COLO668 (cell line): ENCODE measurements around the gene MOCOS.
"Not testable (repeated sequence)": the region's sequence is repeated elsewhere in the genome, so short reads cannot be mapped to it uniquely, and the experiment has no call there.

Experiments
- DNase-seq: peaks from one replicate; lab custom pipeline; 2025; ENCODE audit not compliant: unreplicated experiment; lab: John Stamatoyannopoulos, UW

Gene MOCOS

DNA sequence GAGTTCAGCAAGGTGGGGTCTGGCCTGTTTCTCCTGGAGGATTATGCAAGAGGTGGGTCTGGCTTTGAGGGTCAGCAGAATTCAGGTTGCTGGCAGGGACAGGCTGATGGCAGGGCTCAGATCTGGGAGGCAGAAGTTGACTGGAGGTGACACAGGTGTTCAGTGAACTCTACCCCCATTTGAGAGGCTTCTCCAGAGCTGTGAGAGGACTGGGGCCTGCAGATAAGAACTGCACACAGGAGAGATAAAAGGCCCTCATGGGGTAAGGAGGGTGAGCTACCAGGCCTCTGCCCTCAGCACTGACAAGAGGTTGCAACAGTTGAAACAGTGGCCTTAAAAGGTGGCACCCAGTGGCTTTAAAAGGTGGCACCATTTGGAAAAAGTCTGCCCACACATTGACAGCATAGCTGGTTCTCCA lies 13.1 kb downstream of the MOCOS start:
- no peak for DNase-seq

DNA sequence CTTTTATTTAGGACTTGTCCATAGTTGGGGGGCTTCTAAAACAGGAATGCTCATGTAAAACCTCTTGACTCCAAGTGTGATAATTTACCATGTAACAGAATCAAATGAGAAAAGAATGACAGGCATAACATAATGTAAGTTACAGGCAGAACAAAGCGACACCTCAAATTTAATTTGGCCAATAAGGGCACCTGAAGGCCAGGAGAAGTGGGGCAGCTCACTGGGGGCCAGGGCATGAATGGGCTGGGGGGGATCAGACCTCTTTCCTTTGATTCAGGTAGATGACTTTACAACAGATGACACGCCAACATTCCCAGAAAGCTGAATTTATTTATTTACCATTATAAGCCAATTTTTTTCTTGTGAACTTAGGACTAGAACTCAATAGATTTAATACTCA lies 14.5 kb downstream of the MOCOS start:
- no peak for DNase-seq

DNA sequence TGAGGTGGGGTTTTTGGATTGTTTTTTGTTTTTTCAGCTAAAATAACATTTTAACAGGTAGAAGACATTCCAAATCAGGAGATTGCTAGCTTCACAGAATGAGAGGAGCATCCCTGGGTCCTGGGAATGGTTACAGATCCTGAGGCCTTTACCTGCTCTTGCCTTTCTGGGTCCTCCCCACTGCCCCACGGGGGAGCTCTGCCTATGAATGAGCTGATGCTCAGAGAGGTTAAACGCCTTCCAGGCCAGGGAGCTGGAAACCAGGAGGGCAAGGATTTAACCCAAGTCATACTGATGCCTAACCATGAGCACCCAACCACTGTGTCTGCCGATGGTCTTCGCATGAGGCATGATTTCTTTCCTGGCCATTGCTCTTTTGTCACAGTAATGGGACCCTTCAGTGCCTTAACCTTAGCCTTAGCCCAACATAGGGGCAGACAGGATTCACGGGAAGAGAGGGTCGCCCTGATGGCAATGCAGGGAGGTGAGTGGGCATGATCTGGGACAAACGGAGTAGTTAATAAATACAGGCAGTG lies 16.1 kb downstream of the MOCOS start:
- DNase-seq, result no peak

DNA sequence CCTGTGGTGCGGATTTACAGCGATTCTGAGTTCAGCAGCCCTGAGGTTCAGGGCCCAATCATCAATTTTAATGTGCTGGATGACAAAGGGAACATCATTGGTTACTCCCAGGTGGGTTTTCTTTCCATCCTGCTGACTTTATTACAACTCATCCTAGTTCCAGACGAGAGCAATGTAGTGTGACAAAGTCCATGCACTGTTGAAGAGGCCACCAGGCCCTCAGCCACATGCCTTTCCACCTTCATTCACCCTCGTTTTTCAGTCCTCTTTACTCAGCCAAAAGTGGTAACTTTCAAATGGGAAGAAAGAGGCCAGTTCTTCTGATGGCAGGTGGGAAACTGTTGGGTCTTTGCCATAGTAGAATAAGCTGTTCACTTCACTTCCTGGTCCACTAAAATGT lies 17.9 kb downstream of the MOCOS start:
- no peak for DNase-seq

DNA sequence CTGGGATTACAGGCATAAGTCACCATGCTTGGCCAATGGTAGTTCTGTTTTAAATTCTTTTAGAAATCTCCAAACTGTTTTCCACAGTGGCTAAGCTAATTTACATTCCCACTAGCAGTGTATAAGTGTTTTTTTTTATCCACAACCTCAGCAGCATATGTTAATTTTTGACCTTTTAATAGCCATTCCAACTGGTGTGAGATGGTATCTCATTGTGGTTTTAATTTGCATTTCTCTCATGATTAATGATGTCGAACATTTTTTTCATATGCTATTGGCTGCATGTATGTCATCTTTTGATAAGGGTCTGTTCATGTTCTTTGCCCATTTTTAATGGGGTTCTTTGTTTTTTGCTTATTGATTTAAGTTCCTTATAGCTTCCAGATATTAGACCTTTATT lies 20.0 kb downstream of the MOCOS start:
- DNase-seq, result no peak

DNA sequence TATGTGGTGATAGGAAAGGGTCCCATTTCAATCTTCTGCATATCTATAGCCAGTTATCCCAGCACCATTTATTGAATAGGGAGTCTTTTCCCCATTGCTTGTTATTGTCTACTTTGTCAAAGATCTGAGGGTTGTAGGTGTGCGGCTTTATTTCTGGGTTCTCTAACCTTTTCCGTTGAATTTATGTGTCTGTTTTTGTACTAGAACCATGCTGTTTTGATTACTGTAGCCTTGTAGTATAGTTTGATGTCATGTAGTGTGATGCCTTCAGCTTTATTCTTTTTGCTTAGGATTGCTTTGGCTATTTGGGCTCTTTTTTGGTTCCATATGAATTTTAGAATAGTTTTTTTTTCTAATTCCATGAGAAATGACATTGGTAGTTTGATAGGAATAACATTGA lies 20.7 kb downstream of the MOCOS start:
- not testable (repeated sequence) for DNase-seq

DNA sequence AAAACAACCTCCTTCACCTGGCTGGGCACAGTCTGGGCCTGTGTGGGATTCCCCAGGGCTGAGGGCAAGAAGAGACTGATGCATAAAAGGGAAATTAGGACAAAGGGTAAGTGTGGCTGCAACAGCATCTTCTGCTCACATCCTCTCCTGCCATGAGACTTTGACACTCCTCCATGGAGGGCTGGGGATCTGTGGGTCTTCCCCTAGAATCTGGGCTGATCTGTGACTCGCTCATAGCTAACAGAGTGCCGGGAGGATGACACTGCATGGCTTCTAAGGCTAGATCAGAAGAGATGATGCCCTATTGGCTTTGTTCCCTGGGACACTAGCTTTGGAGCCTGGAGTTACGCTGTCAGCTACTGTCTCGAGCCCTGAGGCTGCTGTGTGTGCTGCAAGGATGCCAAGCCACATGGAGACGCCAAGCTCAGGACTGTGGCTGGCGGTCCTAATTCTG lies 24.3 kb downstream of the MOCOS start:
- DNase-seq, result no peak

DNA sequence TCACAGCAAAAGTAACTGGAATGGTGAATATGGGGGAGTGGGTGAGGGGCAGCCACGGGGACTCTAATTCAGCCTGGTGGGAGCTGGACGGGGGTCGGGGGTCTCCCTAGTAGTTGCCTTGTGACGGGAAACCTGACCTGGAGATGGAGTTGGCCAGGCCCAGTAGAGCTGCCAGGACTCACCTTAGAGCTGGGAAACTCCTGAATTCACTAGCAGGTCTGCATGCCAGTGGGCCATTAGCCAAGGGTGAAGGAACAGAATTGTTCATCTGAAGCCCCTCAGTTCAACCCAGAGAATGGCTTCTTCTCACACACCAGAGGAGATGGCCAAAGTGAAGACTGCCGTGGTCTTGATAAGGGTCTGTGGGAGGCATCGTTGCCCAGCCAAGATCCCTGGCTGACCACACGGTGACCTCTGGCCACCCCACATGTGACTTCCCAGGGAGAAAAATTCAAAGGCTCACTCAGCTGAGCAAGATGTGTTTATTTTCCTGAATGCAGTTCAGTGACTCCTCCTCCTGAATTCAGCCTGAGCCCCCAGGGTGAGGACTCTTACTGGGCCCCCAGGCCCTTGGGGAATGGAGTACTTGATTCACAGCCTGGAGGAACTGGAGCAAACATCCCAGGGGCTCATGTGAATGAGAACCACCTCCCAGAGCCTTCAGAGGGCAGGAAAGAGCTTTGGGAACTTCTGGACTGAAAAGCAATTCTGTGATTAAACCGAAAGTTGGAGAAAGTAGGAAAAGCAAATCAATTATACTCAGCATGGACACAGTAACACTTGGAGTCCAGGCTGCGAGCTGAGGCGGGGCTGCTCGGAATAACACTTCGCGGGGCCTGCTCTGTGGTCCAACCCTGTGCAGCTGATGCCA lies 25.2 kb downstream of the MOCOS start:
- no peak for DNase-seq

DNA sequence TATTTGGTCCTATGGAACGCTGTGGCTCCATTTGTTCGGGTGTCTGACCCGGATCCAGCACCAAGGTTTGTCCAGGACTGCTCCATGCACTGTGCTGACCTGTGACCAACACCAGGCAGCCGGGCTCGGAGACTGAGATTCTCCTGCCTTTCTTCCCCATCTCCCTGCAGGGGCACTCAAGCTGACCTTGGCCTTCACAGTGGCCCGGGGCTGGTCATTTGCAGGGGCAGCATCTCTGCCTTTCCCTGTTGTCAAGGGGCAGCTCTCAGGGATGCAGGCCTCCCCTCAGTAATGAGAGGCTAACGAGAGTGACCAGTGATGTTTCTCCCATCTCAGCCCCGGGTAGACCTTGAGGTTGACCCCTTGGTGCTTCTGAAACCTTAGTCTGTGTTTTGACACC lies 27.5 kb downstream of the MOCOS start:
- no peak for DNase-seq

DNA sequence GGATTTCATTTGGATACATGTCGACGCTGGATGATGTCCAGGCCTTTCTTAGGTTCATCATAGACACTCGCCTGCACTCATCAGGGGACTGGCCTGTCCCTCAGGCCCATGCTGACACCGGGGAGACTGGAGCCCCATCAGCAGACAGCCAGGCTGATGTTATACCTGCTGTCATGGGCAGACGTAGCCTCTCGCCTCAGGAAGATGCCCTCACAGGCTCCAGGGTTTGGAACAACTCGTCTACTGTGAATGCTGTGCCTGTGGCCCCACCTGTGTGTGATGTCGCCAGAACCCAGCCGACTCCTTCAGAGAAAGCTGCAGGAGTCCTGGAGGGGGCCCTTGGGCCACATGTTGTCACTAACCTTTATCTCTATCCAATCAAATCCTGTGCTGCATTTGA lies 28.3 kb downstream of the MOCOS start:
- DNase-seq, result no peak

DNA sequence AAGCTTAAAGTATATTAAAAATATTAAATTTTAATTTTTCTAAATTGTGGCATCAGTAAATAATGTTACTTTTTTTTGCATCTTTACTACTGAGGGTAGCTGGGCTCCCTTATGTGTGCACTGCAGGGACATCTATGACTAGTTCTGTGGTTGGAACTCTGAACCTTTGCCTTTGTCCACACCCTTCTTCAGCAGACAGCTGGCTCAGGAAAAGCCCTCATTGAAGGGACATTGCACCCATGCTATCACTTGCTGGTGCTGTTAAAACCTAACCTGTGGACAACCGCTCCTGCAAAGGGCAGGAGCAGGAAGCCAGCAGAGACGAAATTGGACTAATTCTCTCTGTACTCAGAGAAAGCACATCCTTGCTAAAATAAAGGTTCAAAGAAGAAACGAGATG lies 30.1 kb downstream of the MOCOS start:
- DNase-seq, result no peak

DNA sequence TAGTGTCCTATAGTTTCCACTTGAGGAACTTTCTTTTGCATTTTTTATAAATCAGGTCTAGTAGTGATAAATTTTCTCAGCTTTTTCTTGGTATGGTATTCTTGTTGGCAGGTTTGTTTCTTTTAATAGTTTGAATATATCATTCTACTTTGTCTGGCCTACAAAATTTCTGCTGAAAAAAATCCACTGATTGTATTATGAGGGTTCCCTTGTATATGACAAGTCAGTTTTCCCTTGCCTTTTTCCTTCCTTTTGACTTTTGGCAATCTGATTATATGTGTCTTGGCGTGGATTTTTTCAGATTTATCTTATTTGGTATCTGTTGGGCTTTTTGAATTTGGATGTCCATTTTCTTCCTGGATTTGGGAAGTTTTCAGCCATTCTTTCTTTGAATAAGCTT lies 41.9 kb downstream of the MOCOS start:
- DNase-seq, result no peak

DNA sequence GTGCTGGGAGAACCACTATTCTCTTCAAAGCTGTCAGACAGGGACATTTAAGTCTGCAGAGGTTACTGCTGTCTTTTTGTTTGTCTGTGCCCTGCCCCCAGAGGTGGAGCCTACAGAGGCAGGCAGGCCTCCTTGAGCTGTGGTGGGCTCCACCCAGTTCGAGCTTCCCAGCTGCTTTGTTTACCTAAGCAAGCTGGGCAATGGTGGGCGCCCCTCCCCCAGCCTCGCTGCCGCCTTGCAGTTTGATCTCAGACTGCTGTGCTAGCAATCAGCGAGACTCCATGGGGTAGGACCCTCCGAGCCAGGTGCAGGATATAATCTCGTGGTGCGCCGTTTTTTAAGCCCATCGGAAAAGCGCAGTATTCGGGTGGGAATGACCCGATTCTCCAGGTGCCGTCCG lies 53.2 kb downstream of the MOCOS start:
- DNase-seq, result not testable (repeated sequence)

DNA sequence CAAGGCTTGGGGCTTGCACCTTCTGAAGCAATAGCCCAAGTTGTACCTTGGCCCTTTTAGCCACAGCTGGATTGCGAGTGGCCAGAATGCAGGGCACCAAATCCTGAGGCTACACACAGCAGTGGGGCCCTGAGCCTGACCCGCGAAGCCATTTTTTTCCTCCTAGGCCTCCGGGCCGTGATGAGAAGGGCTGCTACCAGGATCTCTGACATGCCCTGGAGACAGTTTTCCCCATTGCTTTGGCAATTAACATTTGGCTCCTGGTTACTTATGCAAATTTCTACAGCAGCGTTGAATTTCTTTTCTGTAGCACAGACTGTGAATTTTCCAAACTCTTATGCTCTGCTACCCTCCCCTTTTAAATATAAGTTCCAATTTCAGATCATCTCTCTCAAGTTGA lies 54.5 kb downstream of the MOCOS start:
- DNase-seq, result no peak

DNA sequence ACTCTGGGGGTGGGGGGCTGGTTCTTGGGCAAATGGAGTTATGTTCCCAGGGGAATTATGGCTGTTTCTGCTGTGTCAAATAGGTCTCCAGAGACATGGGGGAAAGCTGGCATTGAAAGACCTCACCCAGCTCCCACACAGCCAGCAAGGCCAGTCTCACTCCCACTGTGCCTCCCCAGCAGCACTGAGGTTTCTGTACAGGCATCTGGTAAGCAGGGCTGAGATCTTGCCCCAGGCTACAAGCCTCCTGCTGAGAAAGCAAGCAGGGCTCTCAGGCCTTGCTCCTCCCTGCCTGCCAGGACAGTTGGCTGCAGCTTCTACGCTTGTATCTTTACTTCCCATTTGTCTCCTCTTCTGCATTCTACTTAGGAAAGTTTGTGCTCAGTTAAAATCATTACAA lies 59.7 kb downstream of the MOCOS start:
- peak; percentile 17 for DNase-seq

DNA sequence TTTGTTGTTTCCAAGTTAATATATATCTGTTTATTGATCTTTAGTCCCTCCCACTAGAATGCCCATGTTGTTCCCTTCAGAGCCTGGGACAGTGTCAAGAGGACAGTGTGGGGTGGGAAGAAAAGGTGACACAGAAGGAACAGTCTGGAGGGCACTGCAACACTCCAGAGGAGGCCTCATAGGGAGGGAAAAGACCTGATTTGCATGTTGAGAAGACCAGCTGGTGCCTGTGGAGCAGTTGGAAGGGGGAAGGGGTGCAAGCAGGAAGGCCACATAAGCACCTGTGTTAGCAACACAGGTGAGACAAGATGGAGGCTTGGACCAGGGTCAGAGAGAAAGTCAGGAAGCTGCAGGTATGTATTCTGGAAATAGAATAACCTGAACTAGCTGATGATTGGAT lies 62.1 kb downstream of the MOCOS start:
- DNase-seq, result peak; percentile 36

DNA sequence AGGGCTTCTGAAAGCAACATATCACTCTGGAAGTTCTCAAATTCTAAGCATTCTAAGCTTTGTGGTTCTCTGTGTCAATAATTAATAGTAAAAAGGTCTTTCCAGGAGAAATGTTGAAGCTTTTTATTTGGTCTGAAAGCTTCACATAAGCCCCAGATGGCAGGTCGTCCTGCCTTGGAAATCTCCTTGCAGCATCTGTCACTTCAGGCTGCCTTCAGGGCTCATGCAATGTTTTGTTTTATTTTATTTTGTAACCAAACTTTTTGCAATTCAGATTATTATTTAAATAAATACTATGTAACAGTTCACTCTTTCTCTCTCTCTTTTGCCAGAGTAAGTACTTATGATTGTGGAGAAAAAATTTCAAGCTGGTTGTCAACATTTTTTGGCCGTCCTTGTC lies 63.5 kb downstream of the MOCOS start:
- no peak for DNase-seq

DNA sequence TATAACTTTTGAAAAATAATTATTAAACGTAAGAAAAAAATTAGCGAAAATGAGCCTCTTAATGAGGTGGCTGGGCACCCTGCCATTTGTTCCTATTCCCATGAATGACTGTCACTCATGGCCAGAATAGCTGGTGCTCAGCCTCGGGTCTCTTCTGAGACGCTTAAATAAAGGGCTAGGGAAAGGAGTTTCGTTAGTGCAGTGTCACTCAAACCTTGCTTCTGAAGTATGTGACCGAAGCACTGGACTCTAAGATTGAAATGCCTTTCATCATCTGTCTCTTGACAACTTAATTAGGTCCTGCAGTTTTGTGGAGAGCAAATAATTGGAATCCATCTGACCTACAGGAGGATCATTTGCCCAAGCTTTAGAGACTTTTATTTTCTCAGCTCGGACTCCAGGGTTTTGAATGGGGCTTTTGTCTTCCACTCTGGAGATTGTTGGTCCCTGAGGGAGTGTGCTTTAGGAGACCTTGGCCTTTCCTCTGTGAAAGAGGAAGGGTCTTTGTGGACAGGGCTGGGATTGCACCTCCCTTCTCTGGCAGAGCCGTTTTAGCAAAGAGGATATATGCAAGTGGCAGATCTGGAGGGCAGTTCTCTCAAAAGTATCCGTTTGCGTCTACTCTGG lies 67.9 kb downstream of the MOCOS start:
- no peak for DNase-seq

DNA sequence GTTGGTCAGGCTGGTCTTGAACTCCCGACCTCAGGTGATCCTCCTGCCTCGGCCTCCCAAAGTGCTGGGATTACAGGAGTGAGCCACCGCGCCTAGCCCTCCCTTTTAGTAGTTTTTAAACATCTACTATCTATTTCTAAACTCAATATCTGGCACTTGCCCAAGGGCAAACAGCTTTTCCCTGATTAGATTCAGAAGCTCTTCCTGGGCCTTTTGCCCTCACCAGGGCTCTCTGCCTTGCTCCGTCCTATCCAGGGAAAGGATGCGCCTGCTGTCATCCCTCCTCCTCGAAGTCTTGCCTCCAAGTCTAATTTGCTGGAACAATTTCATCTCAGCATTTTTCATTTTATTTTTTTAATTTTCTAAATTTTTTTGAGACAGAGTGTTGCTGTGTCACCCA lies 68.8 kb downstream of the MOCOS start:
- no peak for DNase-seq

DNA sequence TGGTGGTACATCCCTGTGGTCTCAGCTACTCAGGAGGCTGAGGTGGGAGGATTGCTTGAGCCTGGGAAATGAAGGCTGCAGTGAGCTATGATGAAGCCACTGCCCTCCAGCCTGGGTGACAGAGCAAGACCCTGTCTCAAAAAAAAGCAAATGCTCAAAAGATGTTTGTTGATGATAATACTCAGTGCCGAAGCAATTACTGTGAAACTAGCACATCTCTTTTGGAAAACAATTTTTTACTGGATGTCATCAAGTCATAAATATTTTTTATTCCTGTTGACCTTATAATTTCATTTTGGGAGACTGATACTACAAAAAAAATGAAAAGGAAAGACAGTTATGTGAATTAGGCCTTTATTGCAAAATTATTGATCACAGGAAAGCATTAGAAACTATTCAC lies 75.7 kb downstream of the MOCOS start:
- no peak for DNase-seq

DNA sequence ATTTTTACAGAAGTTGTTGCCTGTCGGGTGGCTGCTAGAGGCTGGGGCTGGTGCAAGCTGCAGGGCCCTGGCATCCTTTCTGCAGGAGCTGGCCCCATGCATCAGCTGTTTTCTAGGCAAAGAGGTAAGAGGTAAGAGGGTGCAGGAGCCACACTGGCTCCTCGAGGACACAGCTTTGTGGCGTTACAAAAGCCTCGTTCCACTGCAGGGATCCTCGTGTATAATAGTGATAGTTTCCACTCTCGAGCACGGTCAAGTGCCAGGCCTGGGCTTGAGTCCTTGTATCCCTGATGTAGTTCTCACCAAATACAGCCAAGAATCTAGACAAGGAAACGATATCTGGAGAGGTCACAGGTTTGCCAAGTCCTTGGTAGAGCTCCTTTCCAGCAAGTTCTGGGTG lies 77.0 kb downstream of the MOCOS start:
- DNase-seq, result no peak

DNA sequence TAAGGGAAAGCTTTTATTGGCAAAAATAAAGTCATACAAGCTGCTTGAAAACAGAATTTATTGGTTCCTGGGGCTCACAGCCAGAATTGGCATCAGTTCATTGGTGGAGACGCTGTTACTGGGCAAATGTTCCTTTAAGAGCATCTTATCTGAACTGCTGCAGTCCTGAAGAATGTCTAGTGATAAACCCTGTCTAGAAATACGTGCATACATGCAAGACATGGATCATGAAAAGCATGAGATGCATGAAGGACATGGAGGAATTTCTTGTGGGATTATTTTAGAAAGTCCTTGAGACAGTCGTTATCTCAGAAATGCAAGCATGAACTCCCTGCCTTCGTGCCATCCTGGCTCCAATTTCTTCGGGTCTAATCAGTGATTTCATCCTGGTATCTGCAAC lies 77.7 kb downstream of the MOCOS start:
- DNase-seq, result no peak
